SH-SY5Y (cell line): ENCODE data around the gene NECAB3.

ENCODE experiments used
- GATA2 ChIP-seq: IDR thresholded peaks from 2 replicates; pipeline ENCODE4 v1.6.1; 2011; ENCODE audit warnings: mild to moderate bottlenecking, low read depth, low read length
- GATA3 ChIP-seq: IDR thresholded peaks from 2 replicates; pipeline ENCODE4 v1.6.1; 2011; ENCODE audit warnings: low read depth, mild to moderate bottlenecking, low read length, moderate library complexity

- TF ChIP-seq GATA3, result no peak
- TF ChIP-seq GATA2, result no peak
Measured at GRCh38 chr20:33651562-33652048, 22.6 kb downstream of the NECAB3 start.
